ENCODE measurements around the gene CNNM4.

CNNM4 gene

GRCh38 chr2:96831679-96832078 lies 71.0 kb downstream of the CNNM4 start:
- no peak for DNase-seq (ENCODE audit: low read depth in 1 of 2, low spot score in 1 of 2)

GRCh38 chr2:96832408-96832753 lies 71.7 kb downstream of the CNNM4 start:
- DNase-seq (ENCODE audit: low read depth in 1 of 2, low spot score in 1 of 2) = no peak

DNA sequence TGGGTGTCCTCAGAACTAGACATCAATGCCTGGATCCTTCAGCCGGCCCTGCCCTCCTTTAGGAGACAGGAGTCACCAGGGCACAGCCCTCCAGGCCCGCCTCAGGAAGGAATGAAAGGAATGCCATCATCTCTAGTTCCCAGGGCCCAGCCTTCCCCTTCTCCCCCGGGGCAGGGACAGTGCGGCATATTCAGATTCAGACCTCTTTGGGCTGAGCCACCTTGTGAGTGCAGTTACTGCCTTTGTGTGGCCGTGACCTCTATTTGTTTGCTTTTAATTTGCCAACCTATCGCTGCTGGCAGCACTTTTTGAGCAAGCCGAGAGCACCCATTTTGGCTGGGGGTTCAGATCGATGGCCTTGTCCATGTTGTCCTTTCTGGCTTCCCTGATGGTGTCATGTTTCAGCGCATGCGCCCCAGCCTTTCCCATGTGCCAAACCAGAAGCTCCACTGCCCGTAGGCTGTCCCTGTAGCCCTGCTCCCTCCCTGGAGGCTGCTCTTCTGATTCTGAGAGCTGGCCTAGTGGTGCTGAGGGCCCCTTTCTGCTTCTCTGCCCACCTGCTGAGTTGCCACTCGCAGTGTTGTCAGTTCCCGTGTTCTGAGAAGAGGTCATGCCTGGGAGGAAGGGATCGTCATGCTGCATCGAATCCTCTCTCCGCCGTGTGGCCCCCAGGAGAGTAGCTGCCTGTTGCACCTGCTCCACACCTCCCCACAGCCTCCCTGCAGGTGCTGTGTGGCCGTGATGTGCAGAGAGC lies 72.2 kb downstream of the CNNM4 start:
- DNase-seq (ENCODE audit: low read depth in 1 of 2, low spot score in 1 of 2) = no peak

DNA sequence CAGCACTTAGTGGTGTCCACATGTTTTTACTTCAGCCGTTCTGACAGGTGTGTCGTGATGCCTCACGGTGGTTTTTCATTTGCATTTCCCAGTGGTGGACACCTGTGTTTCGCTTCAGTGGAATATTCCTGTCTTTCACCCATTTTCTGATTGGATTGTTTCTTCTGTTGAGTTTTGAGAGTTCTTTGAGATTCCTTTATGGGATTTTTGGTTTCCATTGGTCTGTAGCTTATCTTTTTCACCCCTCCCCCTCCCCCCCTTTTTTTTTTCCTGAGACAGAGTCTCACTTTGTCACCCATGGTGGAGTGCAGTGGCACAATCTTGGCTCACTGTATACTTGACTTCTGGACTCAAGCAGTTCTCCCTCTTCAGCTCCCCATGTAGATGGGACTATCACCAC lies 75.1 kb downstream of the CNNM4 start:
- DNase-seq (ENCODE audit: low read depth in 1 of 2, low spot score in 1 of 2) = no peak

DNA sequence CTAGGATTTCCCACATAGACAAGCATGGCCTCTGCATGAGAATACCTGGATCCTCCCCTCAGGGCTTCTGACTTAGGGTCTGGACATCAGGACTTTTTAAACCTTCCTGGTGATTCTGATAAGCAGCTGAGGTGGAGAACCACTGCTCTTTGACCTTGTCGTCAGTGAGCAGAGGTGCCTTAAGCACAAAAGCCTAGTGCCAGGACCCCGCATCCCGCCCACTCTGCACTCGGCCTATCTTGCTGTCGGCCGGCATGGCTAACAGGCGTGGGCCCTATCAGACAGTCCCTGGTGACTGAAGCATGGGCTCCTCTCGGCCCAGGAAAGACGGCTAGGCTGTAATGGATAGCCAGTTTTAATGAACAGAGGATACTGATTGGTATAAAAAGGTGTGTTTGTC lies 76.9 kb downstream of the CNNM4 start:
- no peak for DNase-seq (ENCODE audit: low read depth in 1 of 2, low spot score in 1 of 2)

GRCh38 chr2:96838345-96839292 lies 77.9 kb downstream of the CNNM4 start:
- no peak for DNase-seq (ENCODE audit: low read depth in 1 of 2, low spot score in 1 of 2)

GRCh38 chr2:96839293-96839874 lies 78.7 kb downstream of the CNNM4 start:
- peak; percentile 68 to 72 for DNase-seq (ENCODE audit: low read depth in 1 of 2, low spot score in 1 of 2)

- DNase-seq (ENCODE audit: low read depth in 1 of 2, low spot score in 1 of 2) = no peak
Measured at GRCh38 chr2:96839875-96840850, 79.5 kb downstream of the CNNM4 start.

GRCh38 chr2:96841701-96842495 lies 81.2 kb downstream of the CNNM4 start:
- no peak for DNase-seq (ENCODE audit: low read depth in 1 of 2, low spot score in 1 of 2)

- DNase-seq (ENCODE audit: low read depth in 1 of 2, low spot score in 1 of 2) = no peak
Measured at GRCh38 chr2:96842600-96842999, 81.9 kb downstream of the CNNM4 start.

GRCh38 chr2:96843538-96844268 lies 83.0 kb downstream of the CNNM4 start, which contains the start of gene ANKRD23:
Gene ANKRD23 (minus strand): TSS chr2:96844021. CDS start chr2:96843992, 29 bp downstream.
- no peak for DNase-seq (ENCODE audit: low read depth in 1 of 2, low spot score in 1 of 2)

- no peak for DNase-seq (ENCODE audit: low read depth in 1 of 2, low spot score in 1 of 2)
Measured at GRCh38 chr2:96844405-96844808, 83.7 kb downstream of the CNNM4 start.

- no peak for DNase-seq (ENCODE audit: low read depth in 1 of 2, low spot score in 1 of 2)
Measured at GRCh38 chr2:96846825-96847224, 86.1 kb downstream of the CNNM4 start.

DNA sequence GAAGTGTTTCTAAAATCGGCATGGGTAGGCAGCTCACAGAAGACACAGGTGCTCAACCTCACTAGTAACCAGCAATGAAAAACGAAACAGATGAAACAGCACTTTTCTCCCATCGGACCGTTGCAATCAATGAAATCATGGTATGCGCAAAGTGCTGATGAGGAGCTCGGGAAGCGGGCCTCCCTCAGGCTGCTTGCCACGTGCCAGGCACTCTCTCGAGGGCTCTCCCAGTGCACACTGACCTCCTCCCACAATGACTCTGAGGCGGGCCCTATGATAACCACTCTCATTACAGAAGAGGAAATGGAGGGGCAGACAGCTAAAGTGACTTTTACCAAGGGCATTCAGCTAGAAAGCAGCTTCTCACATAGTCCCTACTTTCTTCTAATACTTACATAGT lies 86.9 kb downstream of the CNNM4 start:
- no peak for DNase-seq (ENCODE audit: low read depth in 1 of 2, low spot score in 1 of 2)

DNA sequence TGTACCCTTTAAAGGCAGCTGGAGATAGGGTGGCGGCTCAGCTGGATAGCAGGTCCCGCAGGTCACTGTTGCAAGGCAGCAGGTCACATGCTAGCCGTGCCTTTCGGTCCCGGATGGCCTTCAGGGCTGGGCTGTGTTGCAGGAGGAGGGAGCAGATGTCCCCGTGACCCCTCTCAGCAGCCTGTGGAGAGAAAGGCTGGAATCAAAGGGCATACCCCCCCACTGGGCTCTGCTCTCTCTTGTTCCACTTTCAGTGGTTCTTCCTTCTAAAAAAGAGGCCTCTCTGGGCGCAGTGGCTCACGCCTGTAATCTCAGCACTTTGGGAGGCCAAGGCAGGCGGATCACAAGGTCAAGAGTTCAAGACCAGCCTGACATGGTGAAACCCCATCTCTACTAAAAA lies 87.6 kb downstream of the CNNM4 start:
- no peak for DNase-seq (ENCODE audit: low read depth in 1 of 2, low spot score in 1 of 2)

- no peak for DNase-seq (ENCODE audit: low read depth in 1 of 2, low spot score in 1 of 2)
Measured at GRCh38 chr2:96852667-96853066, 92.0 kb downstream of the CNNM4 start.

GRCh38 chr2:96853321-96853720 lies 92.6 kb downstream of the CNNM4 start:
- DNase-seq (ENCODE audit: low read depth in 1 of 2, low spot score in 1 of 2) = no peak

DNA sequence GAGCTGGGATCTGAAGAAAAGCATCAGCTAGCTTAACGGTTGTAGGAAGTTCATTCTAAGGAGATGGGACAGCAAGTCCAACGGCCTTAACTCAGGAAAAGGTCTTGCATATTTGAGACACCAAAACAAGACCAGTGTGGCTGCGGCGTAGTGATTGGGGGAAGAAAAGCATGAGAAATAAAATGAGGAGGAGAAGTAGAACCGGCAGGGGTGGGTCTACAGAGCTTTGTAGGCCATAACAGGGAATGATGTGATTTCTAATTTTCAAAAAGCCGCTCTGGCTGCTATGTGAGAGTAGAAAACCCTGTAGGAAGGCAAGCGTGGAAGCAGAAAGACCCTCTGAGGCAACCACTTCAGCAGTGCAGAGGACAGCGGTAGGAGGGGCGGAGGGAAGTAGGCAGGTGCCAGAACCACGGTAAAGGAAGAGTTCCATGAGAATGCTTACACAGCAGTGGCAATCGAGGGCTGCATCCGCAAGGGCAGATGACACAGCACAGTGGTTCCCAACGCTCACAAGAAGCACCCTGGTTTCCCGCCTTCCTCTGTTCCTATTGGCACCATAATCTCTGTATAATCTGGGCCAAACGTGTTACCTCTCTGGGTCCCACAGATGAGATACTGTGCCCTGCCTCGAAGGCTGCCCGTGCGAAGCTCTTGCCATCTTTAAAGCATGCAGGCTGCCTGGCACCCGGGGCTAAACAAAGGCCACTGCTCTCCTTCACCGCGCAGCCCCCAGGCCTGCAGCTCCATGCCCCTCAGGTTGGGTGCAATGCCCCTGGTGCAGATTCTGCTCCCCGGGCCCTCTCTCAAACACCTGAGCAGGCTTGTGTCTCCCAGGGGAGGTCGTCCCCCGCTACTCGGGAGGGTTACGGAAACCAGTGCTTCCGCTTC lies 96.3 kb downstream of the CNNM4 start:
- DNase-seq (ENCODE audit: low read depth in 1 of 2, low spot score in 1 of 2) = no peak

Data from activated T-helper 1 cell treated with anti-CD3 and anti-CD28 coated beads, Interleukin-2, amount 50 U/mL, for 16 hours (primary cell).